ENCODE results near the gene GPR15. TPM values are rescaled to one million over a fixed set of nuclear protein-coding genes. Genes with fewer than 3 reads are reported as not detected.
A peak's percentile ranks its signal among the peaks of the same experiment; 100 is the strongest.

GPR15 gene
- total and polyA plus RNA-seq, 5 experiments from 2014 or later, result 0.41 to 10.8 (median 2.0) TPM

GRCh38 chr3:98534168-98534567, 2.4 kb downstream of the GPR15 start:
- H3K27me3 Mint-ChIP-seq, result no peaks in the 10 kb centered on the region
- H3K27ac Mint-ChIP-seq, result no peak overlapping the region
- ATAC-seq (no peak), DNase-seq (no peak)
- no peak overlapping the region for H3K4me3 Mint-ChIP-seq
- no peaks in the 10 kb centered on the region for H3K9me3 Mint-ChIP-seq
- POLR2A ChIA-PET, result no interaction called here
- H3K4me1 Mint-ChIP-seq, result peaks cover 0 to 4% (median 0%) of the 10 kb centered on the region in 4 donors
- H3K36me3 Mint-ChIP-seq, result no peaks in the 10 kb centered on the region

- DNase-seq (no peak), ATAC-seq (no peak)
- H3K9me3 Mint-ChIP-seq, result no peaks in the 10 kb centered on the region
- POLR2A ChIA-PET, result no interaction called here
- H3K36me3 Mint-ChIP-seq, result no peaks in the 10 kb centered on the region
- H3K27ac Mint-ChIP-seq, result no peak overlapping the region
- no peak overlapping the region for H3K4me3 Mint-ChIP-seq
- H3K4me1 Mint-ChIP-seq, result peaks cover 0 to 4% (median 0%) of the 10 kb centered on the region in 4 donors
- no peaks in the 10 kb centered on the region for H3K27me3 Mint-ChIP-seq
Measured at GRCh38 chr3:98534734-98535133, 3.0 kb downstream of the GPR15 start.

DNA sequence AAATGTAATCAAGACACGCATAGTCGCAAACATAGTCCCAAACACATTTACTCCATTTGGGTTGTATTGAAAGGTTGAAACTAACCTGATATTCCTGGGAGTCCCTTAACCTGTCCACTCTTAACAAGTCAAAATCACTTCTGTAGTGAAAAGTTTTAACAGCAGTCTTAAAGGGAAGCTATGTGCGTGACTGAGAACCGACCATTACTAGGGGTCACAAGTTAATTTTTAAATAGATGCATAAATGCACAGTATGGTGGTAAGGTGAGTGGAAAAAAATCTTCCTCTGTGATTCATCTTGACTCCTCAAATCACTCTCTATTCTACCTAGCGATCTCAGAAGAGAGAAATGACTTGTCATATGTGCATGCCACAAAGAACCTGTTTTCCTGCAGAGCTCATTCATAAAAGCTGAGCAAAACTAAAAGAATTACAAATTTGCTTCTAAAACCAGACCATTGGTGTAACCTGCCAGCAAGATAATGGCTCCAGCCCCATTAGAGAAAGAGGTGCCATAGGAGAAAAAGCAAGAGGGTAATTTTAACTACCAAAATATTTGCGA, 4.8 kb downstream of the GPR15 start:
- Mint-ChIP-seq H3K9me3 (peaks cover 0 to 2% (median 0%) of the 10 kb centered on the region in 9 donors), H3K4me1 (peaks cover 0 to 13% (median 0%) of the 10 kb centered on the region in 4 donors), H3K36me3 (no peaks in the 10 kb centered on the region), H3K4me3 (peak overlapping the region in 2 of 10 donors; percentile 4 to 5), H3K27ac (no peak overlapping the region), H3K27me3 (no peaks in the 10 kb centered on the region)
- ATAC-seq (no peak), DNase-seq (no peak)
- POLR2A ChIA-PET, result interaction anchor here (0.7 kb wide), 1 partner anchor 29 kb away, joined by 3 read pairs; no protein-coding TSS in a partner anchor

DNA sequence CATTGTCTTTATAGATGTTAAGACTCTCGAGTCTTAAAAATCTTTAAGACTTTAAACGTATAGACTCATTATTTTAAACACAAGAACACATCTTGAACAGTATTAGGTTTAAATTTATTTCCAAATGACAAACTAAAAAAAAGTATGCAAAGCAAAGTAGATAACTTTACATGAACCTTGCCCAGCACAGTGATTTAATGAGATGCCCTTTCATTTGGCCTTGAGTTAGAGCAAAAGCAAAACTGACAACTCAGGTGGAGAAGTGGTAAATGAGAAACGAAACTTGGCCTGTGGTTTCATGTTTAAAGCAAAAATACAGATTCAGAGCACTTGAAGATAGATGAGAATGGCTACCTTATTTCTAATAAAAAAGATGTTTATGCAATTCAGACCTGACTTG, 8.6 kb downstream of the GPR15 start:
- Mint-ChIP-seq H3K36me3 (no peaks in the 10 kb centered on the region), H3K27ac (peak overlapping the region in 1 of 10 donors; percentile 30), H3K4me1 (peaks cover 0 to 15% (median 0%) of the 10 kb centered on the region in 4 donors), H3K27me3 (no peaks in the 10 kb centered on the region), H3K9me3 (peaks cover 0 to 2% (median 0%) of the 10 kb centered on the region in 9 donors), H3K4me3 (no peak overlapping the region)
- POLR2A ChIA-PET, result no interaction called here
- DNase-seq (no peak), ATAC-seq (no peak)

DNA sequence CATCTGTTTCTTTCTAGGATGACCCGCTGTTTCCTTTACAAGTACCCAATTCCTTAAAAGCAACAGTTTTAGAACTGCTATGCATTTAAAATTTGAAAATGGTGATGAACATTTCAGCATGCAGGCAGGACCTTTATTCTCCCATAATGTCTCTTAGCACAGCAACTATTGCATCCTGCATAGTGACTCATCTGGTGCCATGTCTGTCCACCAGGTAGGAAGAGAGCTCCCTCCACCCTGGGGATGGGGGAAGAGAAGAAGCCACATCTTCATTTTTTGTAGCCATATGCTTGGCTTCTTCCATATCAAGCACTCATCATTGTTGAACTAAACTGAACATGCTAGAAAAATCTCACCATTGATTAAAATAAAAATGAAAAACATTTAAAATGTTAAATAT, 9.9 kb downstream of the GPR15 start:
- Mint-ChIP-seq H3K9me3 (peaks cover 0 to 2% (median 0%) of the 10 kb centered on the region in 9 donors), H3K27me3 (no peaks in the 10 kb centered on the region), H3K4me3 (no peak overlapping the region), H3K27ac (peak overlapping the region in 1 of 10 donors; percentile 4), H3K4me1 (peaks cover 0 to 20% (median 3%) of the 10 kb centered on the region in 4 donors), H3K36me3 (no peaks in the 10 kb centered on the region)
- DNase-seq (no peak), ATAC-seq (no peak)
- POLR2A ChIA-PET, result interaction anchor here (0.5 kb wide), 1 partner anchor 22 kb away, joined by 3 read pairs; no protein-coding TSS in a partner anchor

DNA sequence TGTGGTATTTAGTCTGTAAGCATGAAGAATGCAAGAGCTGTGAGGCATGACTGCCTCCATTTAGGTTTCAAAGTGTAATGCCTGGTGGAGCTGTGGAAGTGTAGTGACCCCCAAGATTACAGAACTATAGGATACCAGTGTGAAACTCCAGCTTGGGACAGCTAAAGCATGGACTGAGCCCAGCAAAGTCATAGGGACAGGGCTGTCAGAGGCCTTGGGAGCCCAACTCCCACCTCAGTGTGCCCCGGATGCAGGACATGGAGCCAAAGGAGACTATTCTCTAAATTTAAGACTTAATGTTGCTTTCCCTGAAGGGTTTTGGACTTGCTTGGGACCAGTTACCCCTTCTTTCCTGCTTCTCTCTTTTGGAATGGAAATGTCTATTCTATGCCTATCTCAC, 10.8 kb downstream of the GPR15 start:
- no peak overlapping the region for H3K27ac Mint-ChIP-seq
- no peaks in the 10 kb centered on the region for H3K27me3 Mint-ChIP-seq
- peaks cover 0 to 2% (median 0%) of the 10 kb centered on the region in 9 donors for H3K9me3 Mint-ChIP-seq
- peaks cover 0 to 20% (median 3%) of the 10 kb centered on the region in 4 donors for H3K4me1 Mint-ChIP-seq
- H3K4me3 Mint-ChIP-seq, result no peak overlapping the region
- no peaks in the 10 kb centered on the region for H3K36me3 Mint-ChIP-seq
- DNase-seq (no peak), ATAC-seq (no peak)
- POLR2A ChIA-PET, result no interaction called here

GRCh38 chr3:98545940-98546339, 14.2 kb downstream of the GPR15 start:
- no peak overlapping the region for H3K27ac Mint-ChIP-seq
- H3K9me3 Mint-ChIP-seq, result no peaks in the 10 kb centered on the region
- H3K27me3 Mint-ChIP-seq, result no peaks in the 10 kb centered on the region
- POLR2A ChIA-PET, result interaction anchor here (0.5 to 1.5 kb wide), 2 partner anchors 18 to 38 kb away, joined by 3 to 10 read pairs; no protein-coding TSS in a partner anchor
- no peaks in the 10 kb centered on the region for H3K36me3 Mint-ChIP-seq
- peak overlapping the region in 1 of 10 donors; percentile 36 for H3K4me3 Mint-ChIP-seq
- no peak for ATAC-seq
- no peak for DNase-seq
- peaks cover 0 to 9% (median 3%) of the 10 kb centered on the region in 4 donors for H3K4me1 Mint-ChIP-seq

DNA sequence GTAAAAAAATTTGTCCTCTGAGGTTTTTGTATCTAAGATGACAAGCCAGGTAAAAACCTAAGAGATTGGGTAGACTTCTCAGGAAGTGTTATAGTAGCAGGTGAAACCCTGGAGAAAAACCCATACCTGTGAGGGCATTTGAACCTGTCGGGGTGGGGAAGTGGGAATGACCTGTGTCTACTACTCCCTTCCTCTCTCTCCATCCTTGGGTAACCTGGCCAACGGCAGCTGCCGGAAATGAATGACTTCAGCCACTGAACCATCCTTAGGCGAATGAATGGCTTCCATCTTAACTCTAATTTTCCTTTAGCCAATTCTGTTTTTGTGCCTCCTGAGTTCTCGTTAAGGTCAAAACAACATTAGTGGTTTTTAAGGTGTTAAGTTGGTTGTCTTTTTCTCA, 16.8 kb downstream of the GPR15 start:
- DNase-seq (no peak), ATAC-seq (no peak)
- no peaks in the 10 kb centered on the region for H3K36me3 Mint-ChIP-seq
- H3K27ac Mint-ChIP-seq, result no peak overlapping the region
- POLR2A ChIA-PET, result no interaction called here
- no peaks in the 10 kb centered on the region for H3K27me3 Mint-ChIP-seq
- peaks cover 0 to 26% (median 4%) of the 10 kb centered on the region in 4 donors for H3K4me1 Mint-ChIP-seq
- no peaks in the 10 kb centered on the region for H3K9me3 Mint-ChIP-seq
- H3K4me3 Mint-ChIP-seq, result no peak overlapping the region

DNA sequence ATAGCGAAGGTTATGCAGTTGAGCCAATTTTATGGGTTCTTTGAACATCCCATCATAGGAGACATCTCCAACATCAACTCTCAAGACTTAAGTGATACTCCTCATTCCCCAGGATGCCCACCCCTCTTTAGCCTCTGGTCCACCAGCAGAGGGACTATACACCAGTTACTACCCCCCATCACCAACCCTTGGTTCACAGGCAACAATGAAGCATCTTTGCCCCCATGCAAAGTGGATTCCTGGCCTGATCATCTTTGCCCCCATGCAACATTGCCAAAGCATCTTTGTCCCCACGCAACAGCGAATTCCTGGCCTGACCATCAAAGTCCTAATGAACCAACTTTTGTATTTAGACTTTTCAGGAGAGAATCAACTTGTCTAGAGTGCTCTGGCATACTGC, 19.1 kb downstream of the GPR15 start:
- Mint-ChIP-seq H3K4me1 (peaks cover under 1 to 36% (median 7%) of the 10 kb centered on the region in 4 donors), H3K36me3 (no peaks in the 10 kb centered on the region), H3K9me3 (no peaks in the 10 kb centered on the region), H3K27ac (no peak overlapping the region), H3K4me3 (no peak overlapping the region), H3K27me3 (no peaks in the 10 kb centered on the region)
- DNase-seq (no peak), ATAC-seq (no peak)
- POLR2A ChIA-PET, result interaction anchor here (2.4 kb wide), 1 partner anchor 14 kb away, joined by 8 read pairs; no protein-coding TSS in a partner anchor

DNA sequence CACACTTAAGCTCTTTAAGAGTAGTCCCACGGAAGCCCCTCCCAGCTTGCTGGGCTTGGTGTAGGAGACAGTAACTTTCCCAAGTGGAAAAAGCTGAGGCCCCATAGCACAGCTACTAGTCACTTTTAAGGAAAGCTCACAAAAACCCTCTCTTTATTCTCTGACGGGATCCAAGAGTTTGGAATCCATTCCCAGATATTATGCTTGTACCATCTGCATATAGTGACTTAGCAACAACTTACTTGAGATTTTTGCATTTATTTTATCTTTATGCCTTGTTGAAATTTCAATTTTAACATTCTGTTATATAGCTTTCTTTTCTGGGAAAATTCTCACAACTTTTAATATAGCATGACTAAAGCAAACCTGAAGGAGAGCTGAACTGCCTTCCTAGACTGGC, 19.5 kb downstream of the GPR15 start:
- Mint-ChIP-seq H3K9me3 (no peaks in the 10 kb centered on the region), H3K36me3 (no peaks in the 10 kb centered on the region), H3K4me1 (peaks cover 4 to 37% (median 8%) of the 10 kb centered on the region in 4 donors), H3K27me3 (no peaks in the 10 kb centered on the region), H3K4me3 (no peak overlapping the region), H3K27ac (no peak overlapping the region)
- POLR2A ChIA-PET, result interaction anchor here (2.4 kb wide), 1 partner anchor 13 kb away, joined by 8 read pairs; no protein-coding TSS in a partner anchor
- ATAC-seq, result no peak
- DNase-seq, result no peak

GRCh38 chr3:98551754-98552153, 20.0 kb downstream of the GPR15 start:
- H3K27ac Mint-ChIP-seq, result peak overlapping the region in 5 of 10 donors; percentile 2 to 75 (median 43)
- H3K4me3 Mint-ChIP-seq, result peak overlapping the region in 1 of 10 donors; percentile 8
- ATAC-seq (no peak), DNase-seq (no peak)
- POLR2A ChIA-PET, result no interaction called here
- H3K36me3 Mint-ChIP-seq, result no peaks in the 10 kb centered on the region
- no peaks in the 10 kb centered on the region for H3K9me3 Mint-ChIP-seq
- peaks cover 4 to 40% (median 12%) of the 10 kb centered on the region in 4 donors for H3K4me1 Mint-ChIP-seq
- H3K27me3 Mint-ChIP-seq, result no peaks in the 10 kb centered on the region

GRCh38 chr3:98552232-98553020, 20.6 kb downstream of the GPR15 start:
- Mint-ChIP-seq H3K9me3 (no peaks in the 10 kb centered on the region), H3K27ac (peak overlapping the region in 6 of 10 donors; percentile 2 to 75 (median 24)), H3K4me3 (peak overlapping the region in 1 of 10 donors; percentile 8), H3K4me1 (peaks cover 6 to 46% (median 18%) of the 10 kb centered on the region in 4 donors), H3K27me3 (no peaks in the 10 kb centered on the region), H3K36me3 (no peaks in the 10 kb centered on the region)
- POLR2A ChIA-PET, result no interaction called here
- ATAC-seq (no peak), DNase-seq (no peak)

- Mint-ChIP-seq H3K27ac (peak overlapping the region in 4 of 10 donors; percentile 12 to 75 (median 24)), H3K36me3 (no peaks in the 10 kb centered on the region), H3K4me3 (no peak overlapping the region), H3K27me3 (no peaks in the 10 kb centered on the region), H3K9me3 (no peaks in the 10 kb centered on the region), H3K4me1 (peaks cover 6 to 49% (median 22%) of the 10 kb centered on the region in 4 donors)
- POLR2A ChIA-PET, result no interaction called here
- DNase-seq, result no peak
- ATAC-seq, result no peak
Measured at GRCh38 chr3:98553021-98553563, 21.3 kb downstream of the GPR15 start.

Data from naive thymus-derived CD8-positive, alpha-beta T cell (primary cell).